ENCODE data around the gene VPS13C.
A peak's percentile ranks its signal among the peaks of the same experiment; 100 is the strongest.

DNA sequence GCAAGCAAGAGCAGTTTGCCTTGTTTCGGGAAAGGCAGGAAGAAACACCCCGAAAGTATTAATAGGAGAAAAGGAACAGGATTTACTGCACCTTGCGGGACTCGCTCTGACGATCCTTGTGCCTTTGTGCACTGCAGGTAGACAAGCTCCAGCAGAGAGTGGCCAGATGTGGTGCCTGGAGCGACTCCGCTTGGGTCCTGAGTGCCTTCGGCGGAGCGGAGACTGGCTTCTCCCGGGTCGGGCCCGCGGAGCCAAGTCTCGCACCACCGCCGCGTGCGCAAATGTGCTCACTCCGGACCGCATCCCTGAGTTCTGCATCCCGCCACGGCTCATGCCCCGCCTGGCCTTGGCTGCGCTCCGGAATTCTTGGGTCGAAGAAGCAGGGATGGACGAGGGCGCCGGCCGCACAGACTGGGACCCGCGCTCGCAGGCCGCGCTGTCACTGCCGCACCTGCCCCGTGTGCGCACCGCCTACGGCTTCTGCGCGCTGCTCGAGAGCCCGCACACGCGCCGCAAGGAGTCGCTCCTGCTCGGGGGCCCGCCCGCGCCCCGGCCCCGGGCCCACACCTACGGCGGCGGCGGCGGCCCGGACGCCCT, 7.3 kb upstream of the VPS13C start:
- TF ChIP-seq, protein P1, sequence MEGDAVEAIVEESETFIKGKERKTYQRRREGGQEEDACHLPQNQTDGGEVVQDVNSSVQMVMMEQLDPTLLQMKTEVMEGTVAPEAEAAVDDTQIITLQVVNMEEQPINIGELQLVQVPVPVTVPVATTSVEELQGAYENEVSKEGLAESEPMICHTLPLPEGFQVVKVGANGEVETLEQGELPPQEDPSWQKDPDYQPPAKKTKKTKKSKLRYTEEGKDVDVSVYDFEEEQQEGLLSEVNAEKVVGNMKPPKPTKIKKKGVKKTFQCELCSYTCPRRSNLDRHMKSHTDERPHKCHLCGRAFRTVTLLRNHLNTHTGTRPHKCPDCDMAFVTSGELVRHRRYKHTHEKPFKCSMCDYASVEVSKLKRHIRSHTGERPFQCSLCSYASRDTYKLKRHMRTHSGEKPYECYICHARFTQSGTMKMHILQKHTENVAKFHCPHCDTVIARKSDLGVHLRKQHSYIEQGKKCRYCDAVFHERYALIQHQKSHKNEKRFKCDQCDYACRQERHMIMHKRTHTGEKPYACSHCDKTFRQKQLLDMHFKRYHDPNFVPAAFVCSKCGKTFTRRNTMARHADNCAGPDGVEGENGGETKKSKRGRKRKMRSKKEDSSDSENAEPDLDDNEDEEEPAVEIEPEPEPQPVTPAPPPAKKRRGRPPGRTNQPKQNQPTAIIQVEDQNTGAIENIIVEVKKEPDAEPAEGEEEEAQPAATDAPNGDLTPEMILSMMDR (IDR thresholded peaks at IDR 0.05): no peak
- no peak for TF ChIP-seq CBFB (CRISPR knock-in tag; IDR thresholded peaks at IDR 0.05; ENCODE audit: low read depth)
- no peak for TF ChIP-seq SOX15 (CRISPR knock-in tag; IDR thresholded peaks at IDR 0.05)
- TF ChIP-seq, protein P2, sequence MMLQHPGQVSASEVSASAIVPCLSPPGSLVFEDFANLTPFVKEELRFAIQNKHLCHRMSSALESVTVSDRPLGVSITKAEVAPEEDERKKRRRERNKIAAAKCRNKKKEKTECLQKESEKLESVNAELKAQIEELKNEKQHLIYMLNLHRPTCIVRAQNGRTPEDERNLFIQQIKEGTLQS (CRISPR knock-in tag; conservative IDR thresholded peaks at IDR 0.05): no peak
- TF ChIP-seq FOXJ3 (CRISPR knock-in tag; IDR thresholded peaks at IDR 0.05; ENCODE audit: borderline replicate concordance): no peak
- TF ChIP-seq, protein P3, sequence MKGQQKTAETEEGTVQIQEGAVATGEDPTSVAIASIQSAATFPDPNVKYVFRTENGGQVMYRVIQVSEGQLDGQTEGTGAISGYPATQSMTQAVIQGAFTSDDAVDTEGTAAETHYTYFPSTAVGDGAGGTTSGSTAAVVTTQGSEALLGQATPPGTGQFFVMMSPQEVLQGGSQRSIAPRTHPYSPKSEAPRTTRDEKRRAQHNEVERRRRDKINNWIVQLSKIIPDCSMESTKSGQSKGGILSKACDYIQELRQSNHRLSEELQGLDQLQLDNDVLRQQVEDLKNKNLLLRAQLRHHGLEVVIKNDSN (CRISPR knock-in tag; IDR thresholded peaks at IDR 0.05): no peak
- TF ChIP-seq ZNF317 (CRISPR knock-in tag; IDR thresholded peaks at IDR 0.05; ENCODE audit: borderline replicate concordance, low read depth): no peak
- TF ChIP-seq, protein P4, sequence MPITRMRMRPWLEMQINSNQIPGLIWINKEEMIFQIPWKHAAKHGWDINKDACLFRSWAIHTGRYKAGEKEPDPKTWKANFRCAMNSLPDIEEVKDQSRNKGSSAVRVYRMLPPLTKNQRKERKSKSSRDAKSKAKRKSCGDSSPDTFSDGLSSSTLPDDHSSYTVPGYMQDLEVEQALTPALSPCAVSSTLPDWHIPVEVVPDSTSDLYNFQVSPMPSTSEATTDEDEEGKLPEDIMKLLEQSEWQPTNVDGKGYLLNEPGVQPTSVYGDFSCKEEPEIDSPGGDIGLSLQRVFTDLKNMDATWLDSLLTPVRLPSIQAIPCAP (CRISPR knock-in tag; IDR thresholded peaks at IDR 0.05): no peak
- no peak for TF ChIP-seq SP1 (CRISPR knock-in tag; conservative IDR thresholded peaks at IDR 0.05)
- TF ChIP-seq ESRRA (CRISPR knock-in tag; IDR thresholded peaks at IDR 0.05; ENCODE audit: borderline replicate concordance): 0 out of 2 replicates have a peak, but pooled peaks have one; percentile 14
- TF ChIP-seq ZNF416 (CRISPR knock-in tag; IDR thresholded peaks at IDR 0.05): no peak
- TF ChIP-seq, protein P5, sequence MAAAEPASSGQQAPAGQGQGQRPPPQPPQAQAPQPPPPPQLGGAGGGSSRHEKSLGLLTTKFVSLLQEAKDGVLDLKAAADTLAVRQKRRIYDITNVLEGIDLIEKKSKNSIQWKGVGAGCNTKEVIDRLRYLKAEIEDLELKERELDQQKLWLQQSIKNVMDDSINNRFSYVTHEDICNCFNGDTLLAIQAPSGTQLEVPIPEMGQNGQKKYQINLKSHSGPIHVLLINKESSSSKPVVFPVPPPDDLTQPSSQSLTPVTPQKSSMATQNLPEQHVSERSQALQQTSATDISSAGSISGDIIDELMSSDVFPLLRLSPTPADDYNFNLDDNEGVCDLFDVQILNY (CRISPR knock-in tag; IDR thresholded peaks at IDR 0.05): no peak
- no peak for TF ChIP-seq IRF2 (CRISPR knock-in tag; IDR thresholded peaks at IDR 0.05; ENCODE audit: borderline replicate concordance, low read depth)

Data from WTC11 (cell line).